GM10266 (cell line): ENCODE results near the gene SAMHD1.

Source experiments
- DNase-seq: peaks from one replicate; pipeline ENCODE4 v3.0.0; 2012; ENCODE audit errors: extremely low spot score
- TF ChIP-seq, protein P1 (sequence below): IDR thresholded peaks from 2 replicates; pipeline ENCODE4 v1.5.1; 2012; ENCODE audit warnings: mild to moderate bottlenecking, low read depth; ENCODE audit not compliant: control insufficient read depth, insufficient read depth; ENCODE audit errors: missing control alignments

Gene SAMHD1

DNA sequence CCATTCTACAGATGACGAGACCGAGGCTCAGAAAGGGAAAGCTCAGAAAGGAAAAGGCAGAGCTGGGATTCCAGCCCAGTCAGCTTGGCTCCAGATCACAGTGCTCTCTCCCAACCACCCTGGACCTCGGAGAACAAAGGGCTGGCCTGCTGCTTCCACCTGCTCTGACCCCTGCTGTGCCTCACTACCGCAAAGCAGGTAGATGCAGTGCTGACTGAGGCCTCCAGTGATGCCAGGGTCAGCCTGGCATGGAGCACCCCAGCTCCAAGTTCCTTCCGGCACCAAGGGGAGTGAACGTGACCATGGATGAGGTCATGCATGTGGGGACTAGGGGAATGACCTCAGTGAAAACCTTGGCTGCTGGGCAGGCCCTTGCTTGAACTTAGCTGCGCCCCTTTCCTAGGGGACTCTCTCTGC is 96.3 kb downstream of the SAMHD1 start:
- no peak for DNase-seq
- TF ChIP-seq, protein P1, sequence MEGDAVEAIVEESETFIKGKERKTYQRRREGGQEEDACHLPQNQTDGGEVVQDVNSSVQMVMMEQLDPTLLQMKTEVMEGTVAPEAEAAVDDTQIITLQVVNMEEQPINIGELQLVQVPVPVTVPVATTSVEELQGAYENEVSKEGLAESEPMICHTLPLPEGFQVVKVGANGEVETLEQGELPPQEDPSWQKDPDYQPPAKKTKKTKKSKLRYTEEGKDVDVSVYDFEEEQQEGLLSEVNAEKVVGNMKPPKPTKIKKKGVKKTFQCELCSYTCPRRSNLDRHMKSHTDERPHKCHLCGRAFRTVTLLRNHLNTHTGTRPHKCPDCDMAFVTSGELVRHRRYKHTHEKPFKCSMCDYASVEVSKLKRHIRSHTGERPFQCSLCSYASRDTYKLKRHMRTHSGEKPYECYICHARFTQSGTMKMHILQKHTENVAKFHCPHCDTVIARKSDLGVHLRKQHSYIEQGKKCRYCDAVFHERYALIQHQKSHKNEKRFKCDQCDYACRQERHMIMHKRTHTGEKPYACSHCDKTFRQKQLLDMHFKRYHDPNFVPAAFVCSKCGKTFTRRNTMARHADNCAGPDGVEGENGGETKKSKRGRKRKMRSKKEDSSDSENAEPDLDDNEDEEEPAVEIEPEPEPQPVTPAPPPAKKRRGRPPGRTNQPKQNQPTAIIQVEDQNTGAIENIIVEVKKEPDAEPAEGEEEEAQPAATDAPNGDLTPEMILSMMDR = no peak

DNA sequence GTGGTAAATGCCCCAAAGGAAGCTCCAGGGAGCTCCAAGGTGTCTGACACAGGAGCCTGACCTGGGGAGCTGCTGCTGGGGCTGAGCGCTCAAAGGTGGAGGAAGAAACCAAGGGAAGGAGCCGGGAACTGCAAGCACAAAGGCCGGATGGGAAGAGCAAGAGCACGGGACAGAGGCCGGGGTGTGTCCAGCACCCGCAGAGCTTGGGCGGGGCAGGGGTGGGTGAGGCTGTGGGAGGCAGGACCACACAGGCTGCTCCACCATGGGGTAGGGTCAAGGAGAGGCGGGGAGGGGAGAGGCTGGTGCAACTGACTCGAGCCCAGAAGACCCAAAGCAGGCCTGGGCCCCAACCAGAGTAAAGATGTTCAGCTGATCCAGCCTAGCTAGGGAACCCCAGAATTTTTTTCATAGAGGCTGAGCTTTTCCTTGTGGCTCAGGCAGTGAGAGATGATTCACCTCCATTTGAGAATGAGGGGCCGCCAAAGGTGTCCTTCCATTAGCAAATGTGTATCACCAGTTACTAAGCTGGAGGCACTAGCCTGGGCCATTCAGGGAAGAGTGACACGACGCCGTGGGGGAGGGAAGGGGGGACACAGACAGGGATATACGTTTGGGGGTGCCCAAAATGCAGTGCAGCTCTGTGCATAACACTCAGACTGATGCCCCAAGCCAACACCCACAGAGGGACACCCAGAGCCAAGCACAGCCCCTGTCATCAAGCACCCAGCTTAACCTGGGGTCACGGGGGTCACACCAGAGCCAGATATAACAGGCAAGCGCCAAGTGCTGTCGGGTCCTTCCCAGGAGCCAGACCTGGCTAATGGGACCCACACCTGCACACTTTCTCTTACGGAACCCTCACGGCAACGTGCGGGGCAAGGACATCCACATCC is 96.9 kb downstream of the SAMHD1 start:
- DNase-seq = no peak
- TF ChIP-seq, protein P1 = no peak

DNA sequence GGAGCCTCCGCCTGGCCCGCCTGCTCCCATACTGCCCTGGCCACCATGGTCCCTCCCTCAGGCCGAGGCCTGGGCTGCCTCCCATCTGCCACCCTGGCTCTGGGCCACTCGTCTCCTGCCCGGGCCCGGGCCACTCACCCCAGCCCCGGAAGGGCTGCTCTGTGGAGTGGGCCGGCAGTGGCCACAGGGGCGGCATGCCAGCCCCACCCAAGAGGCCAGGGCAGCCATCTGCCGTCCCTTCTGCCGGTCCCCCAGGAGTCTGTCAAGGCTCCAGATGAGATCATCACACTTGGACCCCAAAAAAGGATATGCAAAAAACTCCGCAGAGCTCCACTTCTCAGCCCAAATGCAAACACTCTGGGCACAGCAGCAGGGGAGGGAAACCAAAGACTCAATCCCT is 99.3 kb downstream of the SAMHD1 start:
- no peak for DNase-seq

DNA sequence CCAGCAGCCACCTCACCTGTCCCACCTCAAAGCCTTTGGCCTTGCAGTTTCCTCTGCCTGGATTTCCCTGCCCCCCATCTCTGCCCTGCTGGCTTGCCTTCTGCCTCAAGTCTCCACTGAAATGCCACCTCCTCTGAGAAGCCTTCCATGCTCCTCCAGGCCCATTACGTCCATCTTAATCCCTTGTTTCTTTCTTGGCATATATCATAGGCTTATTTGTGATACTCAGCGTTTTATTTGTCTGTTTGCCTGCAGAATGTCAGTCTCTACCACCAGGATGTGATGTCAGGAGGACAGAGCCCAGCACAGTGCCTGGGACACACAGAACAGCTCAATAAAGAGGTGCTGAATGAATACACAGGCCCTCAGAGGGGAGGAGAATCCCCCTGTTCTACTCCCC is 100.0 kb downstream of the SAMHD1 start:
- DNase-seq = no peak
- TF ChIP-seq, protein P1 = no peak

More for the DNA sequence above, 99.3 kb downstream of the SAMHD1 start:
- TF ChIP-seq, protein P1 = no peak

DNA sequence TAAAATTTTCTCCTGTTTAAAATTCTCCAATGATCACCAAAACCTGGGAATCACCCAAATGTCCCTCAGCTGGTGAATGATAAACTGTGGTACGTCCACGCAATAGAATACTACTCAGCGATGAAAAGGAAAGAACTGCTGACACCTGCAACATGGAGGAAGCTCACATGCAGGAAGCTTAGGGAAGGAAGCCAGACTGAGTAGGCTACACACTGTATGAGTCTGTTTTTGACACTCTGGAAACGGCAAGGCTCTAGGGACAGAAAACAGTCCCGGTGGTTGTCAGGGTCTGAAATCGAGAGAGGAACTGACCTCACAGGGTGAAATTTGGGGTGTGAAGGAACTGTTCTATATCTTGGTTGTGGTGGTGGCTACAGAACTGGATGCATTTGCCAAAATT is 100.7 kb downstream of the SAMHD1 start:
- no peak for DNase-seq
- TF ChIP-seq, protein P1 = no peak

DNA sequence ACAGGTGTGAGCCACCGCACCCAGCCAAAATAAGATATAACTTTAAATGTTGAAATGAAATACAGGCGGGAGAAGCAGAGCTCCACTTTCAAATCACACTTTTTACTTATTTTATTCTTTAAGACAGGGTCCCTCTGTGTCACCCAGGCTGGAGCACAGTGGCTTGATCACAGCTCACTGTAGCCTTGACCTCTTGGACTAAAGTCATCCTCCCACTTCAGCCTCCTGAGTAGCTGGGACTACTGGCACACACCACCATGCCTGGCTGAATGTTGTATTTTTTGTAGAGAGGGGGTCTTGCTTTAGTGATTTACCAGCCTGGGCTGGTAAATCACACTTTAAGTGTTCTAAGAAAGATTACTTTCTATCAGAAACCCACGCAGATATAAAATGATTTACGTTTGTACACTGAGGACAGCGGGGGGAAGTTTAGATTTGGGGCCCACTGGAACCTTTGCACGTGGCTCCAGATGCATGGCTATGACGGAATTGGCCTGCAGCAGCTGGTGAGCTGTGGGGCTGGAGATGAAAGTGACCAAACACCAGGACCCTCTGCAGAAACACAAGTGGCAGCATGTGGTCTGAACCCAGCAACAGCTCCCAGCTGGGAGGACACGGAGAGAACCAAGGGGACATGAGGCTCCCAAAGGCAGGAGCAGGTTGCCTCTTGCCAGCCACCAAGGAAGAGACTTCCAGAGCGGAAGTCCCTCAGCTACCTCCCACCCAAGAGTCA is 102.0 kb downstream of the SAMHD1 start:
- DNase-seq = no peak
- TF ChIP-seq, protein P1 = no peak

DNA sequence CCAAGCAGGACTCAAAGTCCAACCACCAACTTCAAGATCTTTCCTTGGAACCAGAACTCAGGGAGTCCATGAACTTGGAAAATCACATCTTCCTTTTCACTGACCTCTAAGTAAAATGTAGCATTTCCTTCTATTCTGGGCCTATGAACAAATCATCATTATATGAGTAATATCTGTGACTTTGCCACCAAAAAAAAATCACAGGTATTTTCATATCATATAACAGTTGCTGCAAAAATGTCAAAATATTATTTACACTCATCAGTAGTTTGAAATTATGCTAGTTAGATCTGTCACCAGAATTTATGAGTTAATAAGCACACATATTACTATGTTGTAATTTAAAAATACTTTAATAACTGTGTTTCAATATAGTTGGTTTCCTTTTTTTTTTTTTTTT is 102.8 kb downstream of the SAMHD1 start:
- TF ChIP-seq, protein P1 = no peak
- DNase-seq = no peak
